HG03139 (cell line): ENCODE results near the gene INTS1.
"Not testable (repeated sequence)": the region's sequence is repeated elsewhere in the genome, so short reads cannot be mapped to it uniquely, and the experiment has no call there.

Source experiments
- ATAC-seq: cut with Tn5 transposase; IDR thresholded peaks from one replicate; pipeline ENCODE4 v1.9.1; 2021; ENCODE audit not compliant: unreplicated experiment

The INTS1 gene

GRCh38 chr7:1531979-1532455 lies 27.8 kb upstream of the INTS1 start:
- ATAC-seq = no peak

DNA sequence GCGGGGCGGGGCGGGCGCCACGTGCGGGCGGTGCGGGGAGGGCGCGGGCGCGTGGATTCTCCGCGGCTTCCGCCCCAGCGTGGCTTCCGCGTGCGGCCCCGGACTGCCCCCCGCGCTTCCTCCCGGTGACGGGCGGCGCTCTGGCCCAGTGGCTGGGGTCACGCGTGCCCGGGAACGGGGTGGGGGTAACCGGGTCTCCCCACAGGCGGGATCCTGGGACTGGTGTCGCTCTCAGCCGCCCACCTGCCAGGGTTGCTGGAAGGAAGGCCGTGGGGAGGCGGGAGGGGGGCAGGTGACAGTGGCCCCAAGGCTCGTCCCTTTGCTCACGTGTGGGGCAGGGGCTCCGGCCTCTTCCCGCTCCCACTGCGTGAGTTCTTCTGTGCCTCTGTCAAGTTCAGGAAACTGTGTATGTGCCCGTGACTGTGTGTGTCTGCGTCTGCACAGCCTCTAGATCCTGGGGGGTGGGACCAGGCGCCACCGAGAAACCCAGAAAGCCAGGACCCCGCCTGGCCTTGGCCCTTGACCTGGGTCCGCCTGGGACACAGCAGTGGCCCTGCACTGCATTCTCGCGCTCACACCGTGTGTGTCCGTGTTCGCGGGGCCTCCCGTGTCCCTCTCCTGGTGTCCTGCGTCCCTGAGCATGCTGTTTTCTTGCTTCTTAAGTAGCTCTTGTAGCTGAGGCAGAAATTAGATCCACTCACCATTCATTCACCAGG lies 27.2 kb upstream of the INTS1 start:
- no peak for ATAC-seq

- peak; percentile 12 for ATAC-seq
Observed at GRCh38 chr7:1530946-1531262, 26.7 kb upstream of the INTS1 start.

- no peak for ATAC-seq
Observed at GRCh38 chr7:1529383-1530116, 25.4 kb upstream of the INTS1 start.

- no peak for ATAC-seq
Observed at GRCh38 chr7:1526271-1526754, 22.1 kb upstream of the INTS1 start.

DNA sequence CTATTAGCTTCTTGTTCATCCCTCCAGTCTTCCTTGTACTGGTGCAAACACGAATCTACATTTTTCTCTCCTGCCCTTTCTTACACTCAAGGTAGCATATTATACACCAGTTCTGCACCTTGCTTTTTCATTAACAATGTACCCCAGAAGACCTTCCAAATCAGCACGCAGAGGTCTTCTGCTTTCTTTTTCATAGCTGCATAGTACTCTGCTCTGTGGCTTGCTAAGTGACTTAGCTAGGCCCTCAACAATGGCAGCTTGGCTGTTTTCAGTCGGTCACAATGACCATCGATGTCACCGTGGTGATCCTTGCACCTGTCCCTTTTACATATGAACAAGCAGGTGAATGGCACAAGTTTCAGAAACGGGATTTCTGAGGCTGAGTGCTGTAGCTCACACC lies 21.2 kb upstream of the INTS1 start:
- no peak for ATAC-seq

GRCh38 chr7:1523844-1524243 lies 19.7 kb upstream of the INTS1 start:
- no peak for ATAC-seq

DNA sequence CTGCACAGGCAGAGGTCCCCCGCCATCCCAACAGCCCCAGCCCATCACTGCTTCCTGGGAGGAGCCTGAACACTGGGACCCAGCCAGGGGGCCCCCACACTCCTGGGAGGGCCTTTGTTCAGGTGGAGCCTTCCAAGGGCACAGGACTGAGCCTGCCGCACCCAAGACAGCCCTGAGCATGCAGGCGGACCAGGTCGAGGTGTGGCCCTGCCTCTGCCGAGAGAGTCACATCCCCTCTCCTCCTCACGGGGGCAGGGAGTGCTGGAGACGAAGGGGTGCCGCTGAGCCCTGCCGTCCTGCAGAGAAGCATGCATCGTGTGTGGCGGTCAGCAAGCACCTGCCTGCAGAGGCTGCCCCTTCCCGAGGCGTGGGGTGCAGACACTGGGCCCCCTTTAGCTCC lies 19.0 kb upstream of the INTS1 start:
- no peak for ATAC-seq

GRCh38 chr7:1521456-1521855 lies 17.3 kb upstream of the INTS1 start:
- ATAC-seq = no peak

GRCh38 chr7:1520539-1521234 lies 16.5 kb upstream of the INTS1 start:
- ATAC-seq = no peak

- not testable (repeated sequence) for ATAC-seq
Observed at GRCh38 chr7:1519322-1519922, 15.2 kb upstream of the INTS1 start.

GRCh38 chr7:1516586-1517251 lies 12.5 kb upstream of the INTS1 start:
- ATAC-seq = no peak

DNA sequence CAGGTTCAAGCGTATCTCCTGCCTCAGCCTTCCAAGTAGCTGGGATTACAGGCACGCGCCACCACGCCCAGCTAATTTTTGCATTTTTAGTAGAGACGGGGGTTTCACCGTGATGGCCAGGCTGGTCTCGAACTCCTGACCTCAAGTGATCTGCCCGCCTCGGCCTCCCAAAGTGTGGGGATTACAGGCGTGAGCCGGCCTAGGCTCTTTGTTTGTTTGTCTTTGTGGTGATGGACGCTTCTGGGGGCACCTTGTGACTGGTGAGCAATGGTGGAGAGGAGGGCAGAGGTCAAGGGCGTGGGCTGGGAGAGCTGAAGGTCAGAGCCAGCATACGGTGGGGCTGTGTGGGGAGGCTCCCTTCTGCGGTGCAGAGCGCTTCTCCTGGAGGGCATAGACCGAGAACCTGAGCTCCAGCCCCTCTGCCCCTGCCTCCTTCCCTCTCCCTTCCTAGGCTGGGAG lies 11.3 kb upstream of the INTS1 start:
- not testable (repeated sequence) for ATAC-seq

DNA sequence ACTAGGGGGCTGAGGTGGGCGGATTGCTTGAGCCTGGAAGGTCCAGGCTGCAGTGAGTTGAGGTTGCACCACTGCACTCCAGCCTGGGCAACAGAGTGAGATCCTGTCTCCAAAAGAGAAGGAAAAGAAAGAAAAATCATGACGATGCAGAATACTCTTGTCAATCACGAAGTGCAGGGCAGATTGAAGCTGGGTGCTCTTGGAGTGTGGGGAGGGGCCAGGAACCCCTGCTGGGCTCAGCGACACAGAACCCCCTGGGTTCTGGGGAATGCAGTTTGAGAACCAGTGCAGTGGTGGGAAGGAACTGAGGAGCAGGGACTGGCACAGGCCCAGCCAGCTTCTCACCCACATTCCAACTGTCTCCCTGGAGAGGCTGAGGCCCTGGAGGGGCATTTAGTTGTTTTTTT lies 10.8 kb upstream of the INTS1 start:
- no peak for ATAC-seq

DNA sequence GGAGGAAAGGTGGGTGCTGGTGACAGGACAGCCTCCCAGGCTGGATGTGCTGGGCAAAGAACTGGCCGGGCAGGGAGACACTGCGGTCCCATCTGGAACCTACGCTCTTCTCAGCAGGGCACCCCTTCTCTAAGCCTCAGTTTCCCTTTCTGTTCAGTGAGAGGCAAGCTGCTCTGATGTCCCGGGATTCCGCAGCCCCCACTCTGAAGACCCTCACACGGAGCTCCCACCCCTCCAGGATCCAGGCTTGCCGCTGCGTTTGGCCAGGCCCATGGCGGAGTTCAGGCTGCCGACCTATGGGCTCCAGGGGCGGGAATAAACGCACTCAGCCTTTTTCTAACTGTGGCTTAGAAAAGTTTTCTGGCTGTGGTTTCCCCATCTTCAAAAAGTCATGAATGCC lies 10.2 kb upstream of the INTS1 start:
- no peak for ATAC-seq

- no peak for ATAC-seq
Observed at GRCh38 chr7:1513657-1514095, 9.5 kb upstream of the INTS1 start.

GRCh38 chr7:1512781-1513656 lies 8.8 kb upstream of the INTS1 start:
- ATAC-seq = no peak

DNA sequence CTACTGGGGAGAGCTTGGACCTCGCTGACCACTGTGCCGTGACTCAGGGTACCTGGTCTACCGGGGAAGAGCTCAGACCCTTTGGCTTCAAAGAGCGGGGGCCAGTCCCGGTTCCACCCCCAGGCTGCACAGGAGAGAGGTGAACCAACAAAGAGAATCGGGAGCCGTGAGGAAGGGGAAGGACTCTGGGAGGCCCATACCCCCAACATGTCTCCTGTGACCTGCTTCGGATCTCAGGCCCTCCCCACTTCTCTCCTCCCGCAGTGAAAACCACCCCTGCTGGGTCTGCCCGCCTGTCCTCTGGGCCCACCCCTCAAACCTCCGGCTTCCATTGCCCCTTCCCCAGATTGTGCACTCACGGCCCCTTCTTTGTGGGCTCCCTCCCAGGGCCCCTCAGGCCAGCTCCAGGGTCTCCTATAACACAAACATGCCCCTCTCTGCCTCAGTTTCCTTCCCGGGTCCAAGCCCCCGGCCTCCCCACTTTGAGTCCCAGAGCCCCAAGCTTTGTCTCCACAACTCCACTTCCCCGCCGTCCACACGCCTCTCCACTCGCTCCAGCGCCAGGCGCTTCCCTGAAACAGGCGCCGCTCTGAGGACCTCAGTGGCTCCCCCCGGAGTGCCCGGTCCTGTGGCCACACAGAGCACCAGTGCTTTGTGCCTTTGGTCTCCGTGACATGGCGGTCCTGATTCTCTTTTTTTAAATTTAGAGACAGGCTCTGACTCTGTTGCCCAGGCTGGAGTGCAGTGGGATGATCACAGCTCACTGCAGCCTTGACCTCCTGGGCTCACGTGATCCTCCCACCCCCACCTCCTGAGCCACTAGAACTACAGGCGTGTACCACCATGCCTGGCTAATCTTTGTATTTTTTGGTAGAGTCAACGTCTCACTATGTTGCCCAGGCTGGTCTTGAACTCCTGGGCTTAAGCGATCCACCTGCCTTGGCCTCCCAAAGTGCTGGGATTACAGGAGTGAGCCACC lies 7.5 kb upstream of the INTS1 start:
- ATAC-seq = no peak

- no peak for ATAC-seq
Observed at GRCh38 chr7:1510780-1511154, 6.6 kb upstream of the INTS1 start.
